GOT3 (cell line): ENCODE data around the gene DOK1.
"Not testable (repeated sequence)": the region's sequence is repeated elsewhere in the genome, so short reads cannot be mapped to it uniquely, and the experiment has no call there.

ENCODE experiments used
- DNase-seq: peaks from one replicate; lab custom pipeline; 2025; ENCODE audit warnings: mixed read lengths; lab: John Stamatoyannopoulos, UW

The DOK1 gene

DNA sequence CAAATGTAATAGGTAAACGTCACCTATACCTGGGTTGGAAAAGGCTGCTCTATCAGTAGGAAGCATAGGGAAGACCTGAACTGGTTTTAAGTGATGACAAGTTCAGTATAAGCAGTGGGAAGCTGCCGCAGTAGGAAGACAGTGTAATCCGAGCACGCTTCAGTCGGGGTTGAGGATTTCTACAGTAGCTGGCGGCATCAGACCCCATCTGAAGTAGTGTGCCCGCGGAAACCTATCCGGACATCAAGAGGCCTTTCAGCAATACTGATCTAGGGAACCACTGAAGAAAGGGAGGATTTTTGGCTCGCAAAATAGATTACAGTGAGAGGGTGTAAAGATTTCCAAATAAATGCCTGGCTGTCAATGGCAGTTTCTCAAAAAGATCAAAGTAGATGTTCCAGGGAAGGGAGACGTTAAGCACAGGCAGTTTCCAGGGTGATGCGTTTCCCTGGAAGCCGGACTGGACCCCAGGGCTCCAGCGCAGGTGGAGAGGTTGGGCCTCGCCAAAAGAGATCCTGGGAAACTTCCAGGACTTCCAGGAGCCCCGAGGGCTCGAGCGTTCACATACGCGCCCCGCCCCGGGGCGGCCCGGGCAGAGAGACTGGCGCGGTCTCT lies 6.1 kb upstream of the DOK1 start:
- no peak for DNase-seq

DNA sequence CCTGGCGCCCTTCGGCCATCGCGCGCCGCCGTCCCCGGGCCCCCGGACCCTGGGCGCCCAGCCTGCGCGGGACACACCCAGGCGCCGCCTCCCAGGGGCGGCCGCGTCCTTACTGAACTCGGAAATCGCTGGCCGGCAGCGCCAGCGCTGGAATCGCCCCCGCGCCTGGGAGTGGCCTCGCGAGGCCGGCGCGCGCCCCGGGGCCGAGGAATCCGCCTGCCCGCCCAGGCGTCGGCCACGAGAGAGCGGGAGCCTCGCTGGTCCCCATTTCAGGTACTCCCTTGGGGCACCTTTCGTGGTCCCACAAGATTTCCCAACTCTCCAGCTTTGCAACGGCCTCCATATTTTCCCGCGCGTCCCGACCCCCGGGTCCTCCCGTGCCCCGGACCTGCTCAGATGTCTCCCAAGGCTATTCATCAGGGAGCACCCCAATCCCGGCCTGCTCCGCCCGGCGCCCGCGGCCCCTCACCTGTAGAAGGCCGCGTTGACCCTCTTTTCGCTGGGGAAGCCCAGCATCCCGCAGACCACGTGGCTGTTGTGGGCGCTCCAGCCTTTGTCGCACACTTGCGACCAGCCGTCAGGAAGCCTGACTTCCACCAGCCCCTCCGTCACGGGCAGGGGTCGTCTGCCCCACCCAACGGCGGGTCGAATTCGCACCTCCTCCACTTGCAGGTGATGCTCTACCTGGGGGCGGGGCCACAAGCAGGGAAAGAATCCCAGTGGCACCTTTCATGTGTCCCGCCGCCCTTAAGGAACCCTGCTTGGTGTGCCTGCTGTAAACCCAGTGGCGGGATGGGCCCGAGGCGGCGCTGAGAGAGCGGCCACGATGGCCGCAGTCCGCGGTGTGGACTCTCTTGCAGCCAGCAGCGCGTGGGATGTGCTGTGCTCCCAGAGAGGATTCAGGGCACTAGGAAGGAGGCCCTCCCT lies 5.4 kb upstream of the DOK1 start:
- DNase-seq, result no peak

DNA sequence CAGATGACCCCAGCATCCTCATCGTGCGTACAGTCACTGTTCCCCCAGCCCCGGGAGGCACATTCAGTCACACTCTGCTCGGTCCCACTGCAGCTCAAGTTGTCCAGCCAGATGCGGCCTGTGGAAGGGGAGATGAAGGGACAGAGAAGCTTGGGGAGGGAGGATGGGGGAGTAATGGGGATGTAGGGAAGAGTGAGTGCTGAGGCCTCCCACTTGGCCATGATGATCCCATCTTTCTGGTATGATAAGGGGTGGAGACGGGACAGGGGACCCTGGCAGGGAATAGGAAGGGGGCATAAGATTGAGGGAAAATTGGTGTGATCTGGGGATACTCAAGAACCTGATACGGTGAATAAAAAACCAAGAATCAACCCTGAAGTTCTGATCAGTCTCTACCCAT lies 4.3 kb upstream of the DOK1 start:
- DNase-seq, result no peak

DNA sequence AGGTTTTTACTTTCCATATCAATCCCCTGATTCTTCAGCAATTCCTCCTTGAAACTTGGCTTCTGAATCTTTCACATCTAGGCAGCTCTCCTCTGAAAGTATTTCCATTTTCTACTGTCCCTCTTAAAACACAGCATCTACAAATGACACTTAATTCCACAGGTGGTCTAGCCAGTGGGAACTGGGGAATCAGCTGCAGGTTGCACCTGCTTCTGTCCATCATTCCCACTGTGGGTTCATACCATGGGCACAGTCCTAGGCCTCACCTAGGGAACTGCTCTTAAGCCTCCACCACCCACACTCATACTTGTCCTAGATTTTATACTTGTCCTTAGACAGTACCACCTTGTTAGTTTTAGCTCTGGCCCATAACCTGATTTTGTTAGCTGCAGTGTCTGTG lies 3.0 kb upstream of the DOK1 start:
- no peak for DNase-seq

DNA sequence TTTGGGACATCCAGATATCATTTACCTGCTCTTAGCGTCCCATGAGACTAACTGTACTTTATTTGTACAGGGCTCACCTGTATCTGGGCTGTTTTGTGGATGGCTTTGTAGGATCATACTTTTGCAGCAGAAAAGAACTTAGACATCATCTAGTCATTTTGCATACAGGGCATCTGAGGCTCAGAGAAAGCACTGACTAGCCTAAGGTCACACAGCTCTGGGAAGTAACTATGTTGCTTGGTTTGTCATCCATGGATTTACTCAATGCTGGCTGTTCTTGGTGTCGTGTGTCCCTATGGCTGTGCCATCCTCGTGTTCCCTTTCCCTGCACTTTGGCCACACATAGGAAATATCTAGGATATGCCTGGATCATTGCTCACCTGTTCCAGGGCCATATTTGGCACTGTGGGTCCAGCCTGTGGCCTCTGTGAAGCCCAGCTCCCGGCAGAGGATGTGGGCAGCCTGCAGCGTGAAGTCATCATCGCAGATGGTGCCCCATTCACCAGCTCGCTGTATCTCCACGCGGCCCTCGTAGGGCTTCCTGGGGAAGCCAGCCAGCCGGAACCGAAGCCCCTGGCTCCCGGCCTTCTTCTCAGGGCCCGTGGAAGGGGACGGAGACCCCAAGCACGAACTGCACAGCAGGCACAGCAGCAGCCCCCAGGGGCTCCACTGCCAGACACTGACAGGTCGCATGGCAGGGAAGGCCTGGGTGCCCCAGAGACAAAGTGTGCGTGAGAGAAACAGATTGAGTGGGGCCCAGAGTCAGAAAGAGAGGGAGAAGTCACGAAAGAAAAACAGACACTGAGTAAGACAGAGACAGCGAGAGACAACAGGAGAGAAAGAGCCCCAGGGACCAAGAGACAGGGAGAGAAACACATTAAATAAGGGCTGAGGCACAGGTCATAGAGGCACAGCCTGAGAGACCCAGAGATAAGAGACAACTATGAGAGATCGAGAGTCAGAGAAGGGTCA lies 2.3 kb upstream of the DOK1 start:
- no peak for DNase-seq

DNA sequence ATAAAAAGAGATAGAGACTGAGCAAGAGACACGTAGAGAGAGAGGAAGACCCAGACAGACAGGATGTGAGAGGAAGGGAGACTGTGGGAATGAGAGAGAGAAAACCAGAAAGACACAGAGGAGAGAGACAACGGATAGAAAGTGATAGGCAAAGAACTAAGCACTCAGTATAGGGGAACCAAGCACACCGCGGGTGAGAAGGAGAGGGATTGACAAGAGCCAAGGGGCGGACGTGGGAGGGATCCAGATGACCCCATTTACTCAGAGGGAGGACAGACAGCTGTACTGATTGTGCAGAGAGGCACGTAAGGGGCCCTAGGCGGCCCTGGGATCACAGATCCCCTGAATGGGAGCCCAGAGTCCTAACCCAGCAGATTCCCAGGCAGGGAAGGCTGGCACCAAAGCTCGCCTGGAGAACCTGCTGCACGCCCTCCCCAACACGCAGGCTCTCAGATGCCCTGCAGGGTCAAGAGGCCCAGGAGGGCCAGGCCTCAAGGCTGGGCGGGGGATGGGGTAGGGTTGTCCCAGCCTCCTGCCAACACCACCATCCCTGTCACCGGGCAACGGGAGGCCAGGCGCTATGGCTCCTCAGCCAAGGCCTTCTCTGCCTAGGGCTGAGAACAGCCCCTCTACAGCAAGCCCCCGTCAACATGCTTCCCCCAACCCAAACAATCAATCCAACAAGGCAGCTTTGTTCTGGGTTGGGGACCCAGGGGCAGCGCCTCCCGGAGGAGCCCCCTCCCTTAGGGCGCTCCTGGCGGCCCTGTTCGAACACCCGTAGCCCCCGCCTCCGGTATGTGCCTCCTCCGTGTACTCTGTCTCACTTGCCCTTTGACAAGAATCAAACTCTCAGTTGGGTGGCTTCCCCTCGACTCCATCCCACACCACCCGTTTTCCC lies 1.4 kb upstream of the DOK1 start:
- peak; percentile 15 for DNase-seq

DNA sequence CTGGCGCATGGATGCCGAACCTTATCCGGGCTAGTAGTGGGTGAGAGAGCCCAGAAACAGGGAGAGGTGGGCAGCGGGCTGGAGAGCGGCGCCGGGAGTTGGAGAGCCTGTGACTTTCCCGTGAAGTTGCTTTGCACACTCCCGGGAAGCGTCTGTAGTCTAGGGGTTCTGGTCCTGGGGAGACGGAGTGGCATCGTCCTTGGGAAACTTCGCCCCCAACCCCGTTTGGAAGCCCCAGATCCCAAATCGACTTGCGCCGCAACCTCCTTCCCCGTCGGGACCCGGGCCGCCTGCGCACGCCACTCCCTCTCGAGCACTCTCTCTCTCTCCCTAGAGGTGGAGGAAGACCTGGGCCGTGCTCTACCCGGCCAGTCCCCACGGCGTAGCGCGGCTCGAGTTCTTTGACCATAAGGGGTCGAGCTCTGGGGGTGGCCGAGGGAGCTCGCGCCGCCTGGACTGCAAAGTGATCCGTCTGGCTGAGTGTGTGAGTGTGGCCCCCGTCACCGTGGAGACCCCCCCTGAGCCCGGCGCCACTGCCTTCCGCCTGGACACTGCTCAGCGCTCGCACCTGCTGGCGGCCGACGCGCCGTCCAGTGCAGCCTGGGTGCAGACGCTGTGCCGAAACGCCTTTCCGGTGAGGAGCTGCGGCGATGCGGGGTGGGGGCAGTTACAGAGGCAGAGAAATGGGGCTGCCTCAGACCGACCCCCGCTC lies 456 bp downstream of the DOK1 start:
- DNase-seq, result no peak

DNA sequence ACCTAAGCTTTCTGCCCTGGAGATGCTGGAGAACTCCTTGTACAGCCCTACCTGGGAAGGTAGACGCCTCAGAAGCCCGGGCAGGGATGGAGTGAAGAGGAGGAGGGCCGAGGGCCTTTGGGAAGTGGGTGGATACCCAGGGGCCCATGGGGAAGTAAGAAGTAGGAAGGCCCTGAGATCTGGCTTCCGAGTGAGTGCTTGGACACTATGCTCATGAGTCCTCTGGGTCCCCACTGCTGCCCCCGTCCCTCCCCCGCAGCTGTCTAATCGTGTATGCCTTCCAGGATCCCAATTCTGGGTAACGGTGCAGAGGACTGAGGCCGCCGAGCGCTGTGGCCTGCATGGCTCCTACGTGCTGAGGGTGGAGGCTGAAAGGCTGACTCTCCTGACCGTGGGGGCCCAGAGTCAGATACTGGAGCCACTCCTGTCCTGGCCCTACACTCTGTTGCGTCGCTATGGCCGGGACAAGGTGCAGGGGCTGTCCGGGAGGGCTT lies 1.1 kb downstream of the DOK1 start:
- no peak for DNase-seq

DNA sequence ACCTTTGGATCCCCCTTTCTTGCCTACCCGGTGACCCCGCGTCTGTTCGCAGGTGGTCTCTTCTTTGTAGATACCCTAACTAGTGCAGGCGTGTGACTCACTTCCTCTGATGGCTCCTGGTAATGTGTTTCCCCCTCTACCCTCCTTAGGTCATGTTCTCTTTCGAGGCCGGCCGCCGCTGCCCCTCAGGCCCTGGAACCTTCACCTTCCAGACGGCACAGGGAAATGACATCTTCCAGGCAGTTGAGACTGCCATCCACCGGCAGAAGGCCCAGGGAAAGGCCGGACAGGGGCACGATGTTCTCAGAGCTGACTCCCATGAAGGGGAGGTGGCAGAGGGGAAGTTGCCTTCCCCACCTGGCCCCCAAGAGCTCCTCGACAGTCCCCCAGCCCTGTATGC lies 1.6 kb downstream of the DOK1 start:
- no peak for DNase-seq

DNA sequence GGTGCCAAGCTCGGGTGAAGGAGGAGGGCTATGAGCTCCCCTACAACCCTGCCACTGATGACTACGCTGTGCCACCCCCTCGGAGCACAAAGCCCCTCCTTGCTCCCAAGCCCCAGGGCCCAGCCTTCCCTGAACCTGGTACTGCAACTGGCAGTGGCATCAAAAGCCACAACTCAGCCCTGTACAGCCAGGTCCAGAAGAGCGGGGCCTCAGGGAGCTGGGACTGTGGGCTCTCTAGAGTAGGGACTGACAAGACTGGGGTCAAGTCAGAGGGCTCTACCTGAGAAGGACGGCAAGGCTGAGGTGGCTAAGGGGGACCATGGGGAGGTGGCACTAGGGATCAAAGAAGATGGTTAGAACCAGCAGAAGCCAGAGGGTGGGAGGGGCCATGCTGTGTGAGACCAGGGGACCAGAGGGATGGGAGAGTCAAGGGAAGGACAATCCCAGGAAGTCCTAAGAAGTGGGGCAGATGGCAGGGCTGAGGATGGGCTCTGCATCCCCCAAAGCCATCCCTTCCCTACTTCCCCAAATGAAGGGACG lies 2.4 kb downstream of the DOK1 start:
- DNase-seq, result no peak

DNA sequence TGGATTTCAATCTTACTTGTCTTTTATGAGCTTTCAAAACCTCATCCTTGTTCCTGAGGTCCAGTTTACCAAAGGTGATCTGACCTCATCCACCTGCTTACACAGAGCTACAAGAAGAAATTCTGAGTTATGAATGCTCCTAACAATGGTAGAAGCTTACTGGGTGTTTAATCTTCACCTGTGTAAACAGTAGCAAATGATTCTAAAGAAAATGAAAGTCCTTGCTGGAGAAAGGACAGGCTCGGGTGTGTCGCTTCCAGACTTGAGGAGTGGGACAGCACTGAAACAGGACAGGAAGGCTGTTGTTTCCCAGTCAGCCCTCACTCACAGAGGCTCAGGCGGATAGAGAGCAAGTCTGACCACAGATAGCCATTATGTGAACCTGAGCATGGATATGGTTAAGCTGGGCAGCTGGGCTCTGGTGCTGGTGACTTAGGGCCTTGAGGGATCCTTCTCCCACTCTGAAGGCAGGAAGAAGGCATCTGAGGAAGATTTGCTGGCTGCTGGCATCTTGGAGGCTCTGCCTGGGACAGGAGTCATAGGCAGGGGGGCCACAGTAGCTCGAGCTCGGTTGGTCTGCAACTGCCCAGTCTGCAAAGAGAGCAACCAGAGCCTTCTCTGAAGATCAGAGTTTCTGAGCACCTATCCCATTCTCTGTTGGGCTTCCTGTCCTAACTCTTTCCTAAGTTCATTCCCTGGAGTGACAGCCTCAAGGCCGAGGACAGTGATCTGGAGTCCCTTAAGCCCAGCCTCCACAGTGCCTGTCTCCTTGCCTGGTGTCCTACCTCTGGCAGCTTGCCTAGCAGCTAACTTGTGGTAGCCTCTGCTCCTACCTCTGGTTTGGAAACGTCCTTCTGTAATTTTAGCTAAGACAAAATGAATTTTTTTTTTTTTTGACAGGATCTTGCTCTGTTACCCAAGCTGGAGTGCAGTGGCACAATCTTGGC lies 4.0 kb downstream of the DOK1 start:
- DNase-seq, result no peak

DNA sequence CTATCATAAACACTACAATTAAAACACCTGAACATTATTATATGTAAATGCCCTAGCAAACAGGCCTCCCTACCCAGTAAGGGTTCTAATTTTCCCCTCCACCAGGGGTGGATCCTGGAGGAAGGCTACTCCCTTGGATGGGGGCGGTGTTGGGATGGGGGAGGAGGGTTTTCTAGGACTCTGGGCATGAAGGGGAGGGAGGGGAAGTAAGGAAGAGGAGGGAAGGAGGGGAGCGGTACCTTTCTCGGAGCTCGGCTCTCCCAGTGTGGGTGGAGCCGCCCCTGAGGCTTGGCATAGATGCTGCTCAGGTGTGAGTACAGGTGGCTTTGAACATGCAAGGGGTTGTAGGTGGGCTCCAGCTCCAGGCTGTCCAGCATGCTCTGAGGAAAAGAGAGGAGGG lies 5.4 kb downstream of the DOK1 start:
- DNase-seq, result no peak

DNA sequence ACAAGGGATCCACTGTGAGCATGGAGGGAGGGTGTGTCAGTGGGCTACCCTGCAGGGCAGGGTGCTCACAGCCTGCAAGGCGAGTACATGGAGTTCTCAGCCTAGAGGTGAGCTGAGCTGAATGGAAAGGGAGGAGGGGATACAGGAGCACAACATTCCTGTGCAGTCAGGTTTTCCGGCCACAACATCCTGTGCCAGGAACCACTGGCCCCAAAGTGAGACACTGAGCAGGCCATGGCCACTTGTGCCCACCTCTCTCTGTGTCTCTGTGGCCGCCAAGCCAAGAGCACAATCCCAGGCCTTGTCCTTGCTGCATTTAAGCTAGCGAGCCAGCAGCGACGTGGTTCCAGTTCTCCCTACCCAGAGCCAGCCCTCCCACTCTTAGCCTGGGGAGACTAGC lies 6.1 kb downstream of the DOK1 start:
- no peak for DNase-seq

DNA sequence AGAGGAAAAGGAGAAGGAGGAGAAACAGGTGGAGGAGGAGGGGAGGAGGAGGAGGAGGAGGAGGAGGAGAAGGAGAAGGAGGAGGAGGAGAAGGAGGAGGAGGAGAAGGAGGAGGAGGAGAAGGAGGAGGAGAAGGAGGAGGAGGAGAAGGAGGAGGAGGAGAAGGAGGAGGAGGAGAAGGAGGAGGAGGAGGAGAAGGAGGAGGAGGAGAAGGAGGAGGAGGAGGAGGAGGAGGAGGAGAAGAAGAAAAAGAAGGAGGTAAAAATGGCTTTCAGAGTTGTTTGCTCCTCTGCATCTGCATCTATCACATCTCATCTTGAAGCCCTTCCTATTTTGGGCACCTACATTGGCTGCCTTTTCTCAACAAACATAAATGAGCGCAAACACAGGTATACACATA lies 6.5 kb downstream of the DOK1 start:
- DNase-seq, result not testable (repeated sequence)

DNA sequence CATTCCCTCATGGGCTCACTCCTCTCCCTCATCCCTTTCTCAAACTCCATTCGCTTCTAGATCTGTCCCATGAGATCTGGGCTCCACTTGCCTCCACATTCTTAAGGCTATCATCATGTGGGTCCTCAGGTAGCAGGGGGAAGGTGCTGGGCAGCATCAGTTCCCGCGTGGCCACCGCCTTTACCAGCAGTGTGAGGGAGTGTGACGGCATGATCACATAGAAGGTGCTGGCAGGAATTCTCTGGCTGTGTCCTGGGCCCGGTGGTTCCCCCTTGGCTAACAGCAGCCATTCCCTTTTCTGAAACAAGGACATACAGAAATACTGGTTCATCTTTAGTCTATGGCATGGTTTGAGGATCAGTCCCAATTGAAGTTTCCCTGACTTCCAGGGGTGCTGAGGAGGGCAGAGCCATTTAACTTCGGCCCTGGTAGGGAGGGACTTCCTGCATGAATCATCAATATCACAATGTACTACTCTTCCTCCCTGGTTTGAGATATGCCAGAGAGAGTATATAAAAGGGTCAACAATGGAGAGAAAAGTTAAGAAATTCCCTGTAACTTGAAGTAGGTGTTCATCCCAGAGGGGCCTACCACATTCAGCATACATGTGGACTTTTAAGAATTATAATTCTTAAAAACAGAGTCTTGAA lies 7.7 kb downstream of the DOK1 start:
- DNase-seq, result no peak

DNA sequence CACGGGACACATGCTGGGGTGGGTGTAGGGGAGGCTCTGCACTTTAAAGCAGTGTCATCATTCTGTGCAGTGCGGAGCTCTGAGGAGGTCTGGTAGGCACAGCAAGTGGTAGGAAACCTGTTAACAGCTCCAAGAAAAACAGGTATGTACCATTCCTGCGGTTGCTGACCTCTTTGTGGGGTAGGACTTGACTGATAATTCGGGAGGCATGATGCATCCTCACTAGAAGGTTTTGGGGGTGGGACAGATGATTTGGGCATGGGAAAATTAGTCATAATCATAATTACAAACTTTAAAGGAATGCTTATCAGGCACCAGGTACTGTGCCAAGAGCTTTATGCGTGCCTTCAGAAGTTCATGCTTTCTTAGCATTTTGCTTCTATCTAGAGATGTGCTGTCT lies 9.7 kb downstream of the DOK1 start:
- no peak for DNase-seq

DNA sequence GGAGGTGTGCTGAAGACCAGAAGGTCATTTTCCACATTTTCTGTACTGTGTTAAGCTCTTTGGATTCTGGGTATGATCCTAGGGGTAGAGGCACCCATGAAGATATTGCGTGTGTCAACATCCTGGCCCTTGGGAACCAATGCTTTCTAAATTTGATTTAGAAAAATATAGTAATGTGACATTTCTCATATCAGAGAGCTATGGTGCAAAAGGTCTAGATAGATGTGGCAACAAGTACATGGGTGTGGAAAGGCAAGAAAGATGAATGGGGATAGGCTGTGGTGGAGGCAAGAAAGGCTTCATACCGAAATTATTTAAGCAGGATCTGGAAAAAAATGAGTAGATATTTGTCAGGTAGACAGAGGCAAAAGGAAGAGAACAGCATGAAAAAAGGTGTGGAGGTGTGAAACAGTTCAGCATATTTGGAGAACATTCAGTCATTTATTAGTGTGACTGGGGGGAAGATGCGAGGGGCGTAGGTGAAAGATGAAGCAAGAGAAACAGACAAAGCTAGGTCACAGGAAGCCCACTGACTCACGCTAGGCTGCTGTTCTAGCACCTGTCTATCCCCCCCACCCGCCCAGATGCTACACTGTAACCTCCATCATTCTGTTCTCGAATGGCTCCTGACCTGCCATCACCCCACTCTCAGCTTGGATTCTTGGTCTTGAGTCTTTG lies 11.7 kb downstream of the DOK1 start:
- DNase-seq, result no peak

DNA sequence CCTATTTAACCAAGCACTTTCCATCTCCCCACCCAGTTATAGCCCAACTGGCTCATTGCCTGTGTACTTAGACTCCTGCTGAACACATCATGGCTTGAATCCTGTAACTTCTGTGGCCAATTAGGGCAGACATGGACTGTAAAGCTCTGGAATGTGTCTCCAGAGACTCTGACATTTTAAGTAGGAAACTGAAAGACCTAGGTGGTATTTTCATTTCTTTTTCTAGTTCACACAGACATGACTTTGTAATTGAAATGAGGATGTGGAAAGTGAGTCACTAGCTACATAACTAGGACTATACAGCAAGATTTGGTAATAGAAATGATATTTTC lies 12.2 kb downstream of the DOK1 start:
- peak; percentile 25 for DNase-seq
